BJ (cell line): ENCODE results near the gene RIPK1. TPM values are rescaled to one million over a fixed set of nuclear protein-coding genes. Genes with fewer than 3 reads are reported as not detected.
A peak's percentile ranks its signal among the peaks of the same experiment; 100 is the strongest.

Source experiments
- CTCF ChIA-PET: fragments of 350-600 bp; formaldehyde crosslinking; extraction: SDS; loops from one replicate; lab custom pipeline; 2021; ENCODE audit warnings: antibody characterized with exemption, inconsistent platforms; lab: Yijun Ruan, JAX
- POLR2A ChIA-PET: fragments of 300-600 bp; sonication (Branson Sonifier 250); formaldehyde crosslinking; extraction: SDS; loops from one replicate; lab custom pipeline; 2021; ENCODE audit warnings: antibody characterized with exemption; lab: Charles Lee
- DNase-seq: peaks from one replicate; pipeline ENCODE4 v3.0.0-alpha.2; 2011; ENCODE audit warnings: low read depth
- H3K27me3 ChIP-seq: 2 replicates; pipeline ENCODE4 v1.6.0; 2011; ENCODE audit warnings: low read length; ENCODE audit not compliant: control insufficient read depth, insufficient read depth
- H3K36me3 ChIP-seq: 2 replicates; pipeline ENCODE4 v1.5.1; 2011; ENCODE audit warnings: low read length; ENCODE audit not compliant: control insufficient read depth, insufficient read depth
- H3K4me3 ChIP-seq: 2 replicates; pipeline ENCODE4 v1.5.1; 2011; ENCODE audit warnings: low read depth, mild to moderate bottlenecking, control low read depth, low read length
- CTCF ChIP-seq: IDR thresholded peaks from 2 replicates; pipeline ENCODE4 v1.5.1; 2011; ENCODE audit warnings: low read depth, mild to moderate bottlenecking, control low read depth, inconsistent platforms, low read length, moderate library complexity; ENCODE audit not compliant: insufficient read depth
- polyA plus RNA-seq: library from polyadenylated mRNA; depleted of rRNA; stranded (reverse); fragments of >200 nt; gene quantifications from 2 replicates; pipeline ENCODE4 v1.2.3, GENCODE V29; 2011; rRNA removed
- small RNA-seq: library from RNA; depleted of rRNA; stranded (forward); fragments of <200 nt; gene quantifications from one replicate; pipeline ENCODE3, GENCODE V24; 2012; ENCODE audit warnings: low replicate concordance, low read depth; ENCODE audit not compliant: insufficient read length

Gene RIPK1
- polyA plus RNA-seq, 1 experiment = 19.5 TPM

DNA sequence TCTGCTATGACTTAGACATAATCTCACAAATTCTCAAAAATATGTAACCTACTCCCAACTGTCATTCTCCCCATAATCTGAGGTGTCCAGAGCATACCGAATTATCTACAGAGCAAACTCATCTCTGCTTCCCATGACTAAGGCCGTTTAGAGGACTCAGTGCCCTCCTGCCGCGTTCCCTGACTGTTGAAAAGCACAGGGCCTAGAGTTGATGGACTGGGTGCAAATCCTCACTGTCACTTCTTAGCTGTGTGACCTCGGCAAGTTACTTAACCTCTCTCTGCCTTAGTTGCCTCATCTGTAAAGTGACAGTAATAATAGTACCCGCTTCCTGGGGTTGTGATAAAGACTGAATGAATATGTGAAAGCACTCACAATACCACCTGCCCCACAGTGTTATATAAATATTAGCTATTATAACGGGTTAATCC, 93.8 kb downstream of the RIPK1 start:
- ChIA-PET POLR2A (interaction anchor here (0.6 to 1.0 kb wide), 3 partner anchors 46 to 90 kb away, joined by 3 to 20 read pairs (median 6); no protein-coding TSS in a partner anchor), CTCF (interaction anchor here (0.7 to 1.8 kb wide), 4 partner anchors 46 to 579 kb away, joined by 3 to 10 read pairs (median 6); no protein-coding TSS in a partner anchor)
- peaks cover 1% of the 10 kb centered on the region; the same call in 1 of the 2 replicates for H3K36me3 ChIP-seq
- H3K4me3 ChIP-seq = peak overlapping the region; percentile 74
- no peak for TF ChIP-seq CTCF
- H3K27me3 ChIP-seq = no peaks in the 10 kb centered on the region
- no peak for DNase-seq

- Histone ChIP-seq H3K27me3 (no peaks in the 10 kb centered on the region), H3K36me3 (peaks cover 1% of the 10 kb centered on the region; the same call in 1 of the 2 replicates), H3K4me3 (peak overlapping the region; percentile 74)
- TF ChIP-seq CTCF = peak; percentile 33
- CTCF ChIA-PET = interaction anchor here (0.7 to 1.8 kb wide), 5 partner anchors 15 to 579 kb away, joined by 3 to 10 read pairs (median 3); no protein-coding TSS in a partner anchor
- DNase-seq = no peak
- POLR2A ChIA-PET = interaction anchor here (0.6 to 1.0 kb wide), 4 partner anchors 43 to 89 kb away, joined by 3 to 20 read pairs (median 4); no protein-coding TSS in a partner anchor
Observed at GRCh38 chr6:3162565-3163247, 94.4 kb downstream of the RIPK1 start.

DNA sequence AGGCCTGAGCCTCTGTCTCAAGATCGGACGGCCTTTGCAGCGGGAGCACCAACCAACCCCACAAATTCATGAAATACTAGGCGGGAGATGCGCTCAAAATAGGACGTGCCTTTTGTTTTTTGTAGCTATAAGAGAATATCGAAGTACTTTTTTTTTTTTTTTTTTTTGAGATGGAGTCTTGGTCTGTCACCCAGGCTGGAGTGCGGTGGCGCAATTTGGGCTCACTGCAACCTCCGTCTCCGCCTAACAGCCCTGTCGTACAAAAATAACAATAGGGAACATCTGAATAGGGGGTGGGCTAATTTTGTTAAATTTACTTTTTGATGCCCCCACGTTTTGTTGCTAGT, 94.9 kb downstream of the RIPK1 start:
- ChIA-PET CTCF (interaction anchor here (0.8 to 1.8 kb wide), 3 partner anchors 14 to 845 kb away, joined by 3 to 8 read pairs (median 3); no protein-coding TSS in a partner anchor), POLR2A (interaction anchor here (1.0 kb wide), 1 partner anchor 45 kb away, joined by 20 read pairs; no protein-coding TSS in a partner anchor)
- Histone ChIP-seq H3K4me3 (peak overlapping the region; percentile 74), H3K36me3 (peaks cover 1% of the 10 kb centered on the region; the same call in 1 of the 2 replicates), H3K27me3 (no peaks in the 10 kb centered on the region)
- no peak for DNase-seq
- peak; percentile 26 for TF ChIP-seq CTCF

GRCh38 chr6:3164388-3164787, 96.1 kb downstream of the RIPK1 start:
- Histone ChIP-seq H3K4me3 (no peak overlapping the region), H3K36me3 (peaks cover 1% of the 10 kb centered on the region; the same call in 1 of the 2 replicates), H3K27me3 (no peaks in the 10 kb centered on the region)
- no peak for DNase-seq
- ChIA-PET POLR2A (no interaction called here), CTCF (interaction anchor here (1.1 to 1.7 kb wide), 2 partner anchors 13 to 31 kb away, joined by 3 read pairs; no protein-coding TSS in a partner anchor)
- TF ChIP-seq CTCF = no peak

Small RNA genes lying within 50 kb of the gene (small RNA-seq; reads per million reads assigned to genes)
- gene AL133351.4 (not detected), gene RNA5SP201 (not detected)

Other genes with a start within 250 kb of the RIPK1 start
- 17.9 and 31.3 TPM in 2 replicates for gene SERPINB1, start 226.6 kb upstream of the RIPK1 start, polyA plus RNA-seq
- 2.8 and 3.7 TPM in 2 replicates for gene SERPINB9, start 165.2 kb upstream of the RIPK1 start, polyA plus RNA-seq
- gene SERPINB6, start 96.9 kb upstream of the RIPK1 start, polyA plus RNA-seq = 89.6 and 113 TPM in 2 replicates
- gene NQO2, start 68.6 kb upstream of the RIPK1 start, polyA plus RNA-seq = 54.4 and 56.2 TPM in 2 replicates
- 12.1 and 12.2 TPM in 2 replicates for gene BPHL, start 50.2 kb downstream of the RIPK1 start, polyA plus RNA-seq
- 138 and 184 TPM in 2 replicates for gene TUBB2A, start 89.0 kb downstream of the RIPK1 start, polyA plus RNA-seq
- gene TUBB2B, start 159.2 kb downstream of the RIPK1 start, polyA plus RNA-seq = 10.9 and 13.3 TPM in 2 replicates
- gene PSMG4, start 190.5 kb downstream of the RIPK1 start, polyA plus RNA-seq = 24.2 and 24.7 TPM in 2 replicates